ENCODE data around the gene GNAL. TPM values are rescaled to one million over a fixed set of nuclear protein-coding genes. Genes with fewer than 3 reads are reported as not detected.

The GNAL gene
- total RNA-seq, 4 donors from 2014 or later = 4.4 to 35.4 (median 9.1) TPM

DNA sequence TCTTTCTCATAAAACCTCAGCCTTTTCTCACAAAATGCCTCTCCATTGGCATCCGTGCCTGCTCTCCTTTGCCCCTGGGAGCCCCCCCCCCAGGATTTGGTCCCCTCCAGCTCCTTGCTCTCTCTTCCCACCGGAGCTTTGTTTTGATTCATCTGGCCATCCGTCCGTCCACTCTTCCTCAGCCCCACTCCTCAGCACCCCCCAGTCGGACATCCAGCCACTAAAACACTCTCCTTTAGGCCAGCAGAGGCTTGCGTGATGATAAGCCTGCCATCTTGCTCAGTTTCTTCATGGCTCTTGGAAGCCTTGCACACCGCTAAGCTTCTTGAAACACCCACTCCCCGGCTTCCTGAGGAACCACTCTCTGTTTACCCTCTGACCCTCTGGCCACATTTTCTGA is 31.5 kb upstream of the GNAL start:
- Histone ChIP-seq H3K36me3 (no peaks in the 10 kb centered on the region), H3K4me3 (no peak overlapping the region), H3K27ac (no peak overlapping the region), H3K27me3 (no peaks in the 10 kb centered on the region), H3K9me3 (no peaks in the 10 kb centered on the region), H3K4me1 (peaks cover 0 to 4% of the 10 kb centered on the region in 2 donors)
- in situ Hi-C loops (cut with MboI; ENCODE audit: low sequenced_read_pairs in 4 of 4) = no loop called here
- no peak for TF ChIP-seq POLR2A (IDR thresholded peaks at IDR 0.05)
- TF ChIP-seq, protein P1, sequence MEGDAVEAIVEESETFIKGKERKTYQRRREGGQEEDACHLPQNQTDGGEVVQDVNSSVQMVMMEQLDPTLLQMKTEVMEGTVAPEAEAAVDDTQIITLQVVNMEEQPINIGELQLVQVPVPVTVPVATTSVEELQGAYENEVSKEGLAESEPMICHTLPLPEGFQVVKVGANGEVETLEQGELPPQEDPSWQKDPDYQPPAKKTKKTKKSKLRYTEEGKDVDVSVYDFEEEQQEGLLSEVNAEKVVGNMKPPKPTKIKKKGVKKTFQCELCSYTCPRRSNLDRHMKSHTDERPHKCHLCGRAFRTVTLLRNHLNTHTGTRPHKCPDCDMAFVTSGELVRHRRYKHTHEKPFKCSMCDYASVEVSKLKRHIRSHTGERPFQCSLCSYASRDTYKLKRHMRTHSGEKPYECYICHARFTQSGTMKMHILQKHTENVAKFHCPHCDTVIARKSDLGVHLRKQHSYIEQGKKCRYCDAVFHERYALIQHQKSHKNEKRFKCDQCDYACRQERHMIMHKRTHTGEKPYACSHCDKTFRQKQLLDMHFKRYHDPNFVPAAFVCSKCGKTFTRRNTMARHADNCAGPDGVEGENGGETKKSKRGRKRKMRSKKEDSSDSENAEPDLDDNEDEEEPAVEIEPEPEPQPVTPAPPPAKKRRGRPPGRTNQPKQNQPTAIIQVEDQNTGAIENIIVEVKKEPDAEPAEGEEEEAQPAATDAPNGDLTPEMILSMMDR (IDR thresholded peaks at IDR 0.05 in 4 of 5, conservative IDR thresholded peaks at IDR 0.05 in 1 of 5) = no peak
- intact Hi-C loops (cut with DNase I; ENCODE audit: low total_unique reads) = loop anchor here (10.0 kb wide), 1 partner anchor 377 kb away; no protein-coding TSS in a partner anchor
- no peak for DNase-seq
- no peak for ATAC-seq

DNA sequence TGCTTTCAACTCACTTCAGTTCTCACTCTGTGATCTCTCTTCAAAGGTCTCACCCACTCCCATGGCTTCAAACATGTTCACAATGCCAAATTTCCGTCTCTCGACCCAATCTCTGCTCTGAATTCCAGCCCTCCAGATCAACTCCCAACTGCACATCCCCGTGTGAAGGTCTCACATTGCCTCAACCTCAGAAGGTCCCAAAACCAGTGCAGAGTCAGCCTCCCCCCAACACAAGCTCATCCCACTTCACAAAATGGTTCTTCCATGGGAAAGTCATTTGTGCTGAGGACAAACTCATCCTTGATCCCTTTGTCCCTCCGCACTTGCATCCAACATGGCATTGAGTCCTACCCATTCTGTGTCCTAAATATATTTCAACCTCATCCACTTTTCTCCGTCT is 31.0 kb upstream of the GNAL start:
- DNase-seq = no peak
- in situ Hi-C loops (cut with MboI; ENCODE audit: low sequenced_read_pairs in 4 of 4) = no loop called here
- Histone ChIP-seq H3K27ac (no peak overlapping the region), H3K36me3 (no peaks in the 10 kb centered on the region), H3K27me3 (no peaks in the 10 kb centered on the region), H3K4me3 (no peak overlapping the region), H3K4me1 (peaks cover 0 to 4% of the 10 kb centered on the region in 2 donors), H3K9me3 (no peaks in the 10 kb centered on the region)
- ATAC-seq = no peak
- TF ChIP-seq, protein P1 (IDR thresholded peaks at IDR 0.05 in 4 of 5, conservative IDR thresholded peaks at IDR 0.05 in 1 of 5) = no peak
- TF ChIP-seq POLR2A (IDR thresholded peaks at IDR 0.05) = no peak
- intact Hi-C loops (cut with DNase I; ENCODE audit: low total_unique reads) = loop anchor here (10.0 kb wide), 1 partner anchor 377 kb away; no protein-coding TSS in a partner anchor

DNA sequence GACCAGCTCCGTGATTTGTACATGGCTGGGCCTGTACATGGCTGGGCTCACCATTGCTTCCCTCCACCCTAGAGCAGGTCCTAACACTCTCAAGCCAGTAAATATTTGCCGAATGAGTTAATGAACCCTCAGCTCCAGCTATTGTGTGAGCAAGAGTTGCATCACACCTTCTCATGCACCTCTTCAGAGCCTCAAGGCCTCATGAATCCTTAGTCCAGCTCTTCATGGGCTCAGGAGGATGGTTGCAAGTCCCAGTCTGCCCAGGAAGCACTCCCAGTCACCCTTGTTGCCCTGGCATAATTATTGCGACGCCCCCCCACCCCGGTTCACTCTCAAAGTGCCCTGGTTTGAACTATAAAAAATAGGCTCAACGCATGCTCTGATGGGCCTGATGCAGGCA is 30.1 kb upstream of the GNAL start:
- DNase-seq (no peak), ATAC-seq (no peak)
- TF ChIP-seq, protein P1 (IDR thresholded peaks at IDR 0.05 in 4 of 5, conservative IDR thresholded peaks at IDR 0.05 in 1 of 5) = no peak
- no peak for TF ChIP-seq POLR2A (IDR thresholded peaks at IDR 0.05)
- no peak overlapping the region for H3K4me3 ChIP-seq
- in situ Hi-C loops (cut with MboI; ENCODE audit: low sequenced_read_pairs in 4 of 4) (no loop called here), intact Hi-C loops (cut with DNase I; ENCODE audit: low total_unique reads) (loop anchor here (10.0 kb wide), 1 partner anchor 376 kb away; no protein-coding TSS in a partner anchor)
- H3K27me3 ChIP-seq = no peaks in the 10 kb centered on the region
- H3K9me3 ChIP-seq = no peaks in the 10 kb centered on the region
- H3K36me3 ChIP-seq = no peaks in the 10 kb centered on the region
- H3K27ac ChIP-seq = no peak overlapping the region
- peaks cover 0 to 4% of the 10 kb centered on the region in 2 donors for H3K4me1 ChIP-seq

DNA sequence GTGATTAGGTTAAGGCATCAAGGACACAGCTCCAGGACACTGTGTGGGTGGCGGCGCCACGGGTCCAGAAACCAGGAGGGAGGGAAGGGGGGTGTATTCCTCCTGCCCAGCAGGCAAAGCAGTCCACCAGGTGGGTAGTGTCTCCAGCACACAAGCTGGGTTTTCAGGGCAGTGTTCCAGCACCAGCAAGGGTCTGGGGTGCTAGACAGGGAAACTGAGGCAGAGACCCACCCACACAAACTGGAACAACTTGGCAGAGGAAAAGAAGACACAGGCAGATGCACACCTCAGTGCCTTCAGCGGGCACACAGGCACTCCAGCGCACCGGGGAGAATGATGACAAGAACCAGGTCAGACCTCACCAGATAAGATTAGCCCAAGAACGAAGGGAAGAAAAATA is 28.4 kb upstream of the GNAL start:
- TF ChIP-seq POLR2A (IDR thresholded peaks at IDR 0.05) = no peak
- TF ChIP-seq, protein P1 (IDR thresholded peaks at IDR 0.05 in 4 of 5, conservative IDR thresholded peaks at IDR 0.05 in 1 of 5) = no peak
- Histone ChIP-seq H3K4me3 (no peak overlapping the region), H3K36me3 (no peaks in the 10 kb centered on the region), H3K27ac (no peak overlapping the region), H3K4me1 (no peaks in the 10 kb centered on the region), H3K9me3 (no peaks in the 10 kb centered on the region), H3K27me3 (no peaks in the 10 kb centered on the region)
- in situ Hi-C loops (cut with MboI; ENCODE audit: low sequenced_read_pairs in 4 of 4) = no loop called here
- intact Hi-C loops (cut with DNase I; ENCODE audit: low total_unique reads) = no loop called here
- ATAC-seq (no peak), DNase-seq (no peak)

DNA sequence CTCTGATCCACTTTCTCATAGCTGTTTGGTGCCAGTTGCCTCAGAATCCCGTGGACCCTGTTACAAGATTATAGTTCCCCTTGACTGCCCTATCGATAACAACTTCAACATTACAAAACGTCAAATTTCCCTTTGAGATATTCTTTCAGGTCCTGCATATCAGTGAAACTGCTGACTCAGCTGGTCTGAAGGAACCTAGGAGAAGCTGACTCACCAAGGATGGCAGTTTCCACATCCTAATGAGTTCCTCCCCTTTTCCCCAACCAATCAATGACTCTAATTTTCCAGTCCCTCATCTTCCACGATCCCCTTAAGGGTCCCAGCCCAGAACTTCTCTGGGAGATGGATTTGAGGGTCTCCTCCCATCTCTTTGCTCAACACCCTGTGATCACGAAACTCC is 27.6 kb upstream of the GNAL start:
- no peaks in the 10 kb centered on the region for H3K27me3 ChIP-seq
- H3K36me3 ChIP-seq = no peaks in the 10 kb centered on the region
- no peak for DNase-seq
- ATAC-seq = no peak
- in situ Hi-C loops (cut with MboI; ENCODE audit: low sequenced_read_pairs in 4 of 4) = no loop called here
- TF ChIP-seq POLR2A (IDR thresholded peaks at IDR 0.05) = no peak
- no peaks in the 10 kb centered on the region for H3K4me1 ChIP-seq
- H3K9me3 ChIP-seq = no peaks in the 10 kb centered on the region
- no peak overlapping the region for H3K27ac ChIP-seq
- intact Hi-C loops (cut with DNase I; ENCODE audit: low total_unique reads) = no loop called here
- H3K4me3 ChIP-seq = no peak overlapping the region
